Trophoblast cell (in vitro differentiated cells and primary cell): ENCODE results near the gene PAM.

Experiments
- DNase-seq, 2 donors: peaks; one replicate each; pipeline ENCODE4 v3.0.0-alpha.2; 2016
- H2AFZ ChIP-seq: 2 replicates; pipeline ENCODE4 v1.6.1; 2013; ENCODE audit warnings: low read length, moderate library complexity, mild to moderate bottlenecking; ENCODE audit not compliant: insufficient read depth, poor library complexity
- H2AK5ac ChIP-seq: 2 replicates; pipeline ENCODE4 v1.6.1; 2013; ENCODE audit warnings: mild to moderate bottlenecking, low read length
- H2BK120ac ChIP-seq: 2 replicates; pipeline ENCODE4 v1.6.1; 2013; ENCODE audit warnings: low read length, mild to moderate bottlenecking, moderate library complexity; ENCODE audit not compliant: insufficient read depth, poor library complexity
- H2BK12ac ChIP-seq: 2 replicates; pipeline ENCODE4 v1.6.1; 2013; ENCODE audit warnings: mild to moderate bottlenecking, low read length, moderate library complexity
- H2BK5ac ChIP-seq: 2 replicates; pipeline ENCODE4 v1.6.1; 2013; ENCODE audit warnings: low read length, low read depth, moderate library complexity, mild to moderate bottlenecking; ENCODE audit not compliant: poor library complexity
- H3K14ac ChIP-seq: 2 replicates; pipeline ENCODE4 v1.6.1; 2013; ENCODE audit warnings: mild to moderate bottlenecking, low read length
- H3K18ac ChIP-seq: 2 replicates; pipeline ENCODE4 v1.6.1; 2013; ENCODE audit warnings: mild to moderate bottlenecking, low read length
- H3K23ac ChIP-seq: 2 replicates; pipeline ENCODE4 v1.6.1; 2013; ENCODE audit warnings: low read length
- H3K27ac ChIP-seq: 2 replicates; pipeline ENCODE4 v1.5.1; 2013; ENCODE audit warnings: low read depth, mild to moderate bottlenecking, inconsistent platforms, low read length, moderate library complexity
- H3K27me3 ChIP-seq: 2 replicates; pipeline ENCODE4 v1.6.1; 2013; ENCODE audit warnings: inconsistent platforms, mild to moderate bottlenecking, low read length, moderate library complexity; ENCODE audit not compliant: insufficient read depth
- H3K36me3 ChIP-seq, 2 experiments: 1 replicate in 1 of 2; 2 replicates in 1 of 2; pipeline ENCODE4 v1.6.1; 2013; ENCODE audit warnings: low read length in 2 of 2, mild to moderate bottlenecking in 2 of 2, moderate library complexity in 1 of 2; ENCODE audit not compliant: insufficient read depth in 2 of 2, control insufficient read depth in 1 of 2
- H3K4ac ChIP-seq: 2 replicates; pipeline ENCODE4 v1.6.1; 2013; ENCODE audit warnings: low read depth, mild to moderate bottlenecking, low read length, moderate library complexity
- H3K4me1 ChIP-seq, 2 experiments: 1 replicate in 1 of 2; 2 replicates in 1 of 2; pipeline ENCODE4 v1.6.1; 2013; ENCODE audit warnings: low read length in 2 of 2, mild to moderate bottlenecking in 2 of 2, moderate library complexity in 1 of 2; ENCODE audit not compliant: insufficient read depth in 2 of 2, control insufficient read depth in 1 of 2
- H3K4me2 ChIP-seq: 2 replicates; pipeline ENCODE4 v1.6.1; 2013; ENCODE audit warnings: inconsistent platforms, mild to moderate bottlenecking, low read length, moderate library complexity
- H3K4me3 ChIP-seq: 2 replicates; pipeline ENCODE4 v1.5.1; 2013; ENCODE audit warnings: mild to moderate bottlenecking, low read depth, low read length, inconsistent platforms
- H3K79me1 ChIP-seq: one replicate; pipeline ENCODE4 v1.6.1; 2013; ENCODE audit warnings: low read length
- H3K79me2 ChIP-seq: 2 replicates; pipeline ENCODE4 v1.6.1; 2013; ENCODE audit warnings: low read length, mild to moderate bottlenecking; ENCODE audit not compliant: control insufficient read depth, insufficient read depth, poor library complexity
- H3K9ac ChIP-seq: 2 replicates; pipeline ENCODE4 v1.6.1; 2013; ENCODE audit warnings: mild to moderate bottlenecking, low read length
- H3K9me3 ChIP-seq: 2 replicates; pipeline ENCODE4 v1.6.1; 2013; ENCODE audit warnings: low read depth, mild to moderate bottlenecking, control low read depth, inconsistent platforms, low read length; ENCODE audit not compliant: insufficient read depth
- H4K12ac ChIP-seq: 2 replicates; pipeline ENCODE4 v1.6.1; 2013; ENCODE audit warnings: low read depth, mild to moderate bottlenecking, low read length, moderate library complexity
- H4K8ac ChIP-seq: 2 replicates; pipeline ENCODE4 v1.6.1; 2013; ENCODE audit warnings: low read depth, mild to moderate bottlenecking, low read length, moderate library complexity
- H4K91ac ChIP-seq: one replicate; pipeline ENCODE4 v1.6.1; 2013; ENCODE audit warnings: low read depth, mild to moderate bottlenecking, low read length, moderate library complexity
- WGBS: extraction: QIAGEN DNeasy Blood & Tissue Kit; methylation state at CpG from one replicate; pipeline ENCODE4 v1.1.7; 2013; ENCODE audit warnings: missing lambda C conversion rate; ENCODE audit not compliant: insufficient read length, insufficient coverage; ENCODE audit errors: extremely low coverage; 5-methylcytosine and 5-hydroxymethylcytosine counted together

Gene PAM

DNA sequence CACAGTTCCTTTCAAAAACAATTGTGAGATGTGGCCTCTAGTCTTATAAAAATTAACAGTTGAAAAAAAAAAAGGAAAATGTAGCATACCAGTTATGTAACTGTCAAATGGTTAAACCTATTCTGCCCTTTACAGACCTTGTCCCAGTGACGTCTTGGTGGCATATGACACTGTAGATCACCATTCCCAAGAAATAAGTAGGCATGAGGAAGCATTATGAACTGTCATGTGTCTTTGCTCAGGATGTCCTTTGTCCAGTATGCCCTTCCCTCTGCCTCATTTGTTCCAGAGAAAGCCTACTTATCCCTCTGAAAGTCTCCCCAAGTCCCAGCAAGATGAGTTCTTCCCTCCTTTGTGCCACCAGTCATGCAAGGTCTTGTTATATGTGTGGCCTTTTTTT, 63.2 kb downstream of the PAM start:
- Histone ChIP-seq H2BK12ac (no peak overlapping the region), H3K4me1 (no peaks in the 10 kb centered on the region), H2BK5ac (no peak overlapping the region), H4K91ac (no peak overlapping the region), H3K9me3 (no peaks in the 10 kb centered on the region), H3K4me3 (no peak overlapping the region), H3K79me1 (no peaks in the 10 kb centered on the region), H3K9ac (no peak overlapping the region), H3K36me3 (no peaks in the 10 kb centered on the region), H2BK120ac (no peak overlapping the region), H2AK5ac (no peak overlapping the region), H3K27ac (no peak overlapping the region), H3K79me2 (no peaks in the 10 kb centered on the region), H3K23ac (no peak overlapping the region), H3K4ac (no peak overlapping the region), H3K18ac (no peak overlapping the region), H4K12ac (no peak overlapping the region), H3K4me2 (no peak overlapping the region), H3K14ac (no peak overlapping the region), H3K27me3 (no peaks in the 10 kb centered on the region), H2AFZ (no peak overlapping the region), H4K8ac (no peak overlapping the region)
- WGBS, result no CpG with 5 or more reads among the region's 1 CpG
- DNase-seq, result no peak

DNA sequence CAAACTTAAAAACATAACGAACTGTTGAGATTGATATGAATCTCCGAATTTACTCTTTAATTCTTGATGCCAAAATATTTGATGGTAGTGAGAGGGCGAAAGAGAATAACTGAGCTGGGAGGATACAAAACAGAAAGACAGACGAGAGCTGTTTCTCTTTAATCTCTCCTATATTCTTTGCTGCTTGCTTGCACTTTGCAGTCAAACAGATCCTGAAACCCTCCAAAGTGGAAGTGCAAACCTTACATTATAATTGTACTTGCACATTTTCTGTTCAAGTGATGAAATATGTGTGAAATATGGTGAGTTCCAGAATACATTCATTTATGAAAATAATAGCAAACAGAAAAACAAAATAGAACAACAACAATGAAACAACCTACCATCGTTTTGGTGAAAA, 63.8 kb downstream of the PAM start:
- Histone ChIP-seq H4K91ac (no peak overlapping the region), H3K79me1 (no peaks in the 10 kb centered on the region), H2BK12ac (no peak overlapping the region), H3K9ac (no peak overlapping the region), H3K9me3 (no peaks in the 10 kb centered on the region), H2AK5ac (no peak overlapping the region), H3K4me1 (no peaks in the 10 kb centered on the region), H3K18ac (no peak overlapping the region), H3K4me3 (no peak overlapping the region), H3K14ac (no peak overlapping the region), H4K8ac (no peak overlapping the region), H2AFZ (no peak overlapping the region), H2BK120ac (no peak overlapping the region), H4K12ac (no peak overlapping the region), H3K27me3 (no peaks in the 10 kb centered on the region), H3K79me2 (no peaks in the 10 kb centered on the region), H3K23ac (no peak overlapping the region), H2BK5ac (no peak overlapping the region), H3K4me2 (no peak overlapping the region), H3K36me3 (no peaks in the 10 kb centered on the region), H3K27ac (no peak overlapping the region), H3K4ac (no peak overlapping the region)
- DNase-seq, result no peak
- no CpG with 5 or more reads among the region's 5 CpGs for WGBS

DNA sequence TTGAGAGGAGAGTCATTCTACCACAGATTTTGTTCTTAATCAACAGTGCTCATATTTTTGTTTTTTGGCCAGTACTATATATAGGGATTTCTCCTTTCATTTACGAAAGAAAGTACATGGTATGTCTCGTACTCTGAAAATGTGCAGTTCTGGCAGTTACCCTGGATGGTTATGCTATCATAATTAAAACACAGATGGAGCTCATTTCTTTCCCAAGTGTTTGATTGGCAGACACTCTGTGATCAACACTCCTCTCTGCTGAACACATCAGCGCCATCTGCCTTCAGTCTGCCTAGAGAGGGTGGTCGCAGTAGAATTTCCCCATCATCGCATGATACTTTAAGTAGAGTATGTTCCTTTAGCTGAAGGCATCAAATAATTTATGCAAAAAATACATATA, 64.5 kb downstream of the PAM start:
- Histone ChIP-seq H3K18ac (no peak overlapping the region), H3K27ac (no peak overlapping the region), H2AFZ (no peak overlapping the region), H4K12ac (no peak overlapping the region), H3K9me3 (no peaks in the 10 kb centered on the region), H3K4me1 (no peaks in the 10 kb centered on the region), H2BK5ac (no peak overlapping the region), H3K79me2 (no peaks in the 10 kb centered on the region), H3K36me3 (no peaks in the 10 kb centered on the region), H3K9ac (no peak overlapping the region), H4K91ac (no peak overlapping the region), H3K4me2 (no peak overlapping the region), H3K4me3 (no peak overlapping the region), H4K8ac (no peak overlapping the region), H3K79me1 (no peaks in the 10 kb centered on the region), H3K27me3 (no peaks in the 10 kb centered on the region), H2BK120ac (no peak overlapping the region), H3K14ac (no peak overlapping the region), H2AK5ac (no peak overlapping the region), H2BK12ac (no peak overlapping the region), H3K23ac (no peak overlapping the region), H3K4ac (no peak overlapping the region)
- no CpG with 5 or more reads among the region's 5 CpGs for WGBS
- DNase-seq, result no peak

DNA sequence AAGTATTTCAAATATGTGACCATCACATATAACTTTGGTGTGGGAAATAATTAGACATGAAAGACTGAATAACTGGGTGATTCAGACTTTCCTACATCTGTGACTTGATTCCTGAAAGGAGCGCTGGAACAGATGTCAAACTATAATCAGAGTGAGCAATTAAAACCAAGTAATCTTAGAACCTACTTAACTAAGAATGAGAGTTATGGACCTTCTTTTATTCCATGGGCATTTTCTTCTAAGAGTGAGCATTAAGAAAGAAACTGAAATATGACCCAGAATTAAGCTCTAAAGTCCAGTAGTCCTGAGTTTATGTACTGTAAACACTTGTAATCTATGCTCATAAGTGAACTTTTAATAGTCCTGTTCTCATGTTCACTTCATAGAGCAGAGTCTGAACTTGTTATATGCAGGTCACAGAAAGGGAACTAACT, 68.4 kb downstream of the PAM start:
- Histone ChIP-seq H4K12ac (no peak overlapping the region), H4K91ac (no peak overlapping the region), H3K23ac (no peak overlapping the region), H3K27ac (no peak overlapping the region), H3K14ac (no peak overlapping the region), H3K79me1 (no peaks in the 10 kb centered on the region), H3K79me2 (no peaks in the 10 kb centered on the region), H3K27me3 (no peaks in the 10 kb centered on the region), H3K4ac (no peak overlapping the region), H2BK5ac (no peak overlapping the region), H3K4me2 (no peak overlapping the region), H3K36me3 (no peaks in the 10 kb centered on the region), H3K4me3 (no peak overlapping the region), H2BK120ac (no peak overlapping the region), H3K9me3 (no peaks in the 10 kb centered on the region), H4K8ac (no peak overlapping the region), H2BK12ac (no peak overlapping the region), H3K4me1 (no peaks in the 10 kb centered on the region), H2AFZ (no peak overlapping the region), H3K18ac (no peak overlapping the region), H3K9ac (no peak overlapping the region), H2AK5ac (no peak overlapping the region)
- WGBS, result no CpG with 5 or more reads among the region's 1 CpG
- DNase-seq, result no peak

DNA sequence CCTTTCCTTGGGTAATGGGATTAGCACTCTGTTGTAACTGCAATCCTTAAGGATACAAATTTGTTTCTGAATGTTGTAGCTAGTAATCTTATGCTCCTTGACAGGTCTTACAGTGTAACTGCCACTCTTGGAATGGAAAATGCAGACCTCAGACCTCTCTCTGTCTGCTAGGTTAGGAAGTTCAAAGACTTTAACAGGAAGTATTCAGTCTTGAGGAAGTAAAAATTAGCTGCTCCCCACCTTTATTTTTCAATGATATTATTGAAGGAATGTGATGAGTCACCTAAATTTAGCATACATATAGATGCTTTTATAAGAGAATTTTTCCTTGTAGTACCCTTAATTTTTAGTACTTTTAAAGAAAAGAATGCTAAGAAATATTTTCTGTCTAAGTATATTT, 71.5 kb downstream of the PAM start:
- H3K18ac ChIP-seq, result no peak overlapping the region
- H2AK5ac ChIP-seq, result no peak overlapping the region
- no peak overlapping the region for H2BK5ac ChIP-seq
- no peak overlapping the region for H2BK120ac ChIP-seq
- H3K9me3 ChIP-seq, result no peaks in the 10 kb centered on the region
- H3K4me1 ChIP-seq, result no peaks in the 10 kb centered on the region
- H4K91ac ChIP-seq, result no peak overlapping the region
- H2BK12ac ChIP-seq, result no peak overlapping the region
- no peak overlapping the region for H3K23ac ChIP-seq
- DNase-seq, result no peak
- H3K9ac ChIP-seq, result no peak overlapping the region
- H3K14ac ChIP-seq, result no peak overlapping the region
- H3K79me1 ChIP-seq, result no peaks in the 10 kb centered on the region
- no peak overlapping the region for H3K27ac ChIP-seq
- H3K79me2 ChIP-seq, result no peaks in the 10 kb centered on the region
- no peak overlapping the region for H3K4ac ChIP-seq
- H4K8ac ChIP-seq, result no peak overlapping the region
- H3K27me3 ChIP-seq, result no peaks in the 10 kb centered on the region
- no peak overlapping the region for H3K4me3 ChIP-seq
- H2AFZ ChIP-seq, result no peak overlapping the region
- H3K36me3 ChIP-seq, result no peaks in the 10 kb centered on the region
- no peak overlapping the region for H4K12ac ChIP-seq
- no peak overlapping the region for H3K4me2 ChIP-seq
